ENCODE data around the gene ZNF213.

DNA sequence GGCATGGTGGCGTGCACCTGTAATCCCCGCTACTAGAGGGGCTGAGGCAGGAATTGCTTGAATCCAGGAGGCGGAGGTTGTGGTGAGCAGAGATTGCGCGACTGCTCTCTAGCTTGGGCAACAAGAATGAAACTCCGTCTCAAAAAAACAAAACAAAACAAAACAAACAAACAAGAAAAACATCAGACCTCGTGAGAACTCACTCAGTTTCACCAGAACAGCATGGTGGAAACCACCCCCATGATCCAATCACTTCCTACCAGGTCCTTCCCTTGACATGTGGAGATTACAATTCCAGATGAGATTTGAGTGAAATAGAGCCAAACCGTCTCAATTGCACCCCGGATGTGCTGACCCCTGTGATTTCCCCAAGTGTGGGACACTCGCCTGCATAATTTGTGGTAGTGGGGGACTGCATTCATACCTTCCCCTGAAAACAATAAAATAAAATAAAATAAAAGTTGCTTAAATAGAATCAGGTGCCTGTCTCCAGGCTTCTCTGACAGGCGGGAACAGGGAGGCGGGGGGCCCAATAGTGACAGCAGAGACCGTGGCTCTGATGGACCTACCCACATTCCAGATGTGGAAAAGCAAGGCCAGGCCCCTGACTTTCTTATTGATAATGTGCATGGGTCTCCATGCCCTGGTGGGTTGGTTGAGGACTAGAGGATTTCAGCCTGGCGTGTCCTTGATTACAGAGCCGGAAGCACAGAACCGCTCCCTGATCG, 48.8 kb upstream of the ZNF213 start:
- TF ChIP-seq, protein P1, sequence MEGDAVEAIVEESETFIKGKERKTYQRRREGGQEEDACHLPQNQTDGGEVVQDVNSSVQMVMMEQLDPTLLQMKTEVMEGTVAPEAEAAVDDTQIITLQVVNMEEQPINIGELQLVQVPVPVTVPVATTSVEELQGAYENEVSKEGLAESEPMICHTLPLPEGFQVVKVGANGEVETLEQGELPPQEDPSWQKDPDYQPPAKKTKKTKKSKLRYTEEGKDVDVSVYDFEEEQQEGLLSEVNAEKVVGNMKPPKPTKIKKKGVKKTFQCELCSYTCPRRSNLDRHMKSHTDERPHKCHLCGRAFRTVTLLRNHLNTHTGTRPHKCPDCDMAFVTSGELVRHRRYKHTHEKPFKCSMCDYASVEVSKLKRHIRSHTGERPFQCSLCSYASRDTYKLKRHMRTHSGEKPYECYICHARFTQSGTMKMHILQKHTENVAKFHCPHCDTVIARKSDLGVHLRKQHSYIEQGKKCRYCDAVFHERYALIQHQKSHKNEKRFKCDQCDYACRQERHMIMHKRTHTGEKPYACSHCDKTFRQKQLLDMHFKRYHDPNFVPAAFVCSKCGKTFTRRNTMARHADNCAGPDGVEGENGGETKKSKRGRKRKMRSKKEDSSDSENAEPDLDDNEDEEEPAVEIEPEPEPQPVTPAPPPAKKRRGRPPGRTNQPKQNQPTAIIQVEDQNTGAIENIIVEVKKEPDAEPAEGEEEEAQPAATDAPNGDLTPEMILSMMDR (IDR thresholded peaks at IDR 0.05; ENCODE audit: low read depth, low read length), result no peak
- no peak for TF ChIP-seq POLR2A (IDR thresholded peaks at IDR 0.05; ENCODE audit: extremely low read depth, insufficient read length)
- TF ChIP-seq, protein P2, sequence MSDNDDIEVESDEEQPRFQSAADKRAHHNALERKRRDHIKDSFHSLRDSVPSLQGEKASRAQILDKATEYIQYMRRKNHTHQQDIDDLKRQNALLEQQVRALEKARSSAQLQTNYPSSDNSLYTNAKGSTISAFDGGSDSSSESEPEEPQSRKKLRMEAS (IDR thresholded peaks at IDR 0.05; ENCODE audit: low read depth, low read length), result no peak

Data from NB4 (cell line).